ENCODE results near the gene TBC1D30. TPM values are rescaled to one million over a fixed set of nuclear protein-coding genes. Genes with fewer than 3 reads are reported as not detected.
A peak's percentile ranks its signal among the peaks of the same experiment; 100 is the strongest.
"Not testable (repeated sequence)": the region's sequence is repeated elsewhere in the genome, so short reads cannot be mapped to it uniquely, and the experiment has no call there.

TBC1D30 gene
- total RNA-seq, 4 donors from 2014 or later: 0.49 to 3.9 (median 3.1) TPM

DNA sequence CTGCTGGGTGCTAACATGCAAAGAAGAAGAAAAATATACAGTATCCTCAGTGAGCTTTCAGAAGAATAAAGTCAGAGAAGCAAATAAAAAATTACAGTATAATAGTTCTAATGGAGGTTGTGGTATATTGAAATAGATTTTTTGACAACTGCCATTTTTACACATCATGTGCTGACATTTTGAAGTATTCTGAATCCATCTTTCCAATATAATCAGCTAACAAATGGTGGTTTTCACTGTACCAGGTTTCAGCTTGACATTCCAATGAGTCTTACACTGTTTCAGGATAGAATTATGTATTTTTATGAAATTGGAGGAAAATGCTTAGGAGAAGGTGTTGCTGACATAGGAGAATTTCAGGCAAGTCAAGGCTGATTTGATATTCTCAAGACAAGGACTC lies 26.3 kb upstream of the TBC1D30 start:
- H3K4me3 ChIP-seq: no peak overlapping the region
- no peaks in the 10 kb centered on the region for H3K9me3 ChIP-seq
- TF ChIP-seq, protein P1, sequence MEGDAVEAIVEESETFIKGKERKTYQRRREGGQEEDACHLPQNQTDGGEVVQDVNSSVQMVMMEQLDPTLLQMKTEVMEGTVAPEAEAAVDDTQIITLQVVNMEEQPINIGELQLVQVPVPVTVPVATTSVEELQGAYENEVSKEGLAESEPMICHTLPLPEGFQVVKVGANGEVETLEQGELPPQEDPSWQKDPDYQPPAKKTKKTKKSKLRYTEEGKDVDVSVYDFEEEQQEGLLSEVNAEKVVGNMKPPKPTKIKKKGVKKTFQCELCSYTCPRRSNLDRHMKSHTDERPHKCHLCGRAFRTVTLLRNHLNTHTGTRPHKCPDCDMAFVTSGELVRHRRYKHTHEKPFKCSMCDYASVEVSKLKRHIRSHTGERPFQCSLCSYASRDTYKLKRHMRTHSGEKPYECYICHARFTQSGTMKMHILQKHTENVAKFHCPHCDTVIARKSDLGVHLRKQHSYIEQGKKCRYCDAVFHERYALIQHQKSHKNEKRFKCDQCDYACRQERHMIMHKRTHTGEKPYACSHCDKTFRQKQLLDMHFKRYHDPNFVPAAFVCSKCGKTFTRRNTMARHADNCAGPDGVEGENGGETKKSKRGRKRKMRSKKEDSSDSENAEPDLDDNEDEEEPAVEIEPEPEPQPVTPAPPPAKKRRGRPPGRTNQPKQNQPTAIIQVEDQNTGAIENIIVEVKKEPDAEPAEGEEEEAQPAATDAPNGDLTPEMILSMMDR (IDR thresholded peaks at IDR 0.05): no peak
- TF ChIP-seq EP300 (IDR thresholded peaks at IDR 0.05): no peak
- no peak for TF ChIP-seq POLR2A (IDR thresholded peaks at IDR 0.05)
- no peak for TF ChIP-seq POLR2AphosphoS5 (IDR thresholded peaks at IDR 0.05)
- H3K27ac ChIP-seq: no peak overlapping the region
- peaks cover 9% of the 10 kb centered on the region for H3K4me1 ChIP-seq
- no peaks in the 10 kb centered on the region for H3K36me3 ChIP-seq
- DNase-seq (ENCODE audit: low spot score in 2 of 2): no peak
- no peaks in the 10 kb centered on the region for H3K27me3 ChIP-seq

DNA sequence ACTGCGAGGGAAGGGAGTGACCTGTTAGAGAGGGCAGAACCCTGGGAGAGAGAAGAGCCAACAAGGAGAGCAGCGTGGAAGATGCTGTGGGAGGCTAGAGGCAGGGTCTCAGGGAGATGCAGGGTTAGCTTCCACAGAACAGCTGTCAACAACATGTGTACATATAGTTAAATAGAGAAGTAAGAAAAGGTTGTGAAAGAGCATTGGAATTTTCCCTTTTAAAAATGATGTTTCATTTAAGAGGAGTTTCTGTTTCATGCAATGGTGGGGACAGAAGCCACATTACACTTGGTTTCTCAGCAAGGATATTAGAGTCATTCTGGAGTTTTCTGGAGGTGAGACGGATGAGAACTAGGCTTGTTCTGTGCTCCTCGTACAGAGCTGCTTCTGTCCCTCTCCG lies 23.8 kb upstream of the TBC1D30 start:
- Histone ChIP-seq H3K9me3 (no peaks in the 10 kb centered on the region), H3K27ac (no peak overlapping the region), H3K4me3 (no peak overlapping the region), H3K27me3 (peaks cover 3% of the 10 kb centered on the region), H3K4me1 (peaks cover 9% of the 10 kb centered on the region), H3K36me3 (no peaks in the 10 kb centered on the region)
- 80% methylated on average over 5 of the region's 5 CpGs for WGBS
- no peak for TF ChIP-seq EP300 (IDR thresholded peaks at IDR 0.05)
- TF ChIP-seq, protein P1 (IDR thresholded peaks at IDR 0.05): no peak
- no peak for TF ChIP-seq POLR2AphosphoS5 (IDR thresholded peaks at IDR 0.05)
- no peak for TF ChIP-seq POLR2A (IDR thresholded peaks at IDR 0.05)
- DNase-seq (ENCODE audit: low spot score in 2 of 2): no peak

DNA sequence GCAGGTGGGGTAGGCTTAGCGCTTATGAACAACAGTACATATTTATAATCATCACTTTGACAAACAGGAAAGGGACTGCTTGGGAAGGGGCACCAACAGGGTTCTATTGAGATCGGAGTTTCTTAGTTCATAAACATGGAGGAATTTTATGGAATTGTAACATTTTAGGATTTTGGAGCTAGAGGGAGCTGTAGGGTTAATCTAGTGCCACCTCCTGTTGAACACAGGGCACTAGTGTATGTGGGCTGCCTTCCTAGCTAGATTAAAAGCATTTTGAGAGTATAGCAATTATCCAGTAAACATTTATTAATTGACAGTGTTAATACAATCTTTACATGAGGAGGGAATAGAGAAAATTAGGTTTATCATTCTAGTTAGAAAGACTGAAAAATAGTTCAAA lies 23.1 kb upstream of the TBC1D30 start:
- H3K4me1 ChIP-seq: peaks cover 3% of the 10 kb centered on the region
- H3K4me3 ChIP-seq: no peak overlapping the region
- H3K27ac ChIP-seq: no peak overlapping the region
- no peak for DNase-seq (ENCODE audit: low spot score in 2 of 2)
- 53% methylated on average over 2 of the region's 2 CpGs for WGBS
- H3K36me3 ChIP-seq: no peaks in the 10 kb centered on the region
- peaks cover 3% of the 10 kb centered on the region for H3K27me3 ChIP-seq
- no peaks in the 10 kb centered on the region for H3K9me3 ChIP-seq
- TF ChIP-seq POLR2AphosphoS5 (IDR thresholded peaks at IDR 0.05): no peak

DNA sequence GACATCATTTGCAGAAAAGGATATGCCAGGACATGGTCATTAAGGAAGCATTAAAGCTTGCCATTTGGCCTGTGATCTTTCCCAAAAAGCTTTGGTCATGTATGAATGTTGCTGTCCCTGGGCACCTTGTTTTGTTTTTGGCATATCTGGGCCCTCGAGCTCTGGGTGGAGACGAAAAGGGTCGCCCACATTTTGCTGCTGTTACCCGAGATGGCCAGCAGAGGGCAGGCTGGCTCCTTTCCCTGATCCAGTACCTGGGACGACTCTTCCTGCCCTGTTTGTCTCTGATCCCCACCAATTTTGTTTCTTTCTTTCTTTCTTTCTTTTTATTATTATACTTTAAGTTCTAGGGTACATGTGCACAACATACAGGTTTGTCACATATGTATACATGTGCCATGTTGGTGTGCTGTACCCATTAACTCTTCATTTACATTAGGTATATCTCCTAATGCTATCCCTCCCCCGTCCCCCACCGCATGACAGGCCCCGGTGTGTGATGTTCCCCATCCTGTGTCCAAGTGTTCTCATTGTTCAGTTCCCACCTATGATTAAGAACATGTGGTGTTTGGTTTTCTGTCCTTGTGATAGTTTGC lies 22.2 kb upstream of the TBC1D30 start:
- WGBS: 30% methylated on average over 8 of the region's 8 CpGs
- DNase-seq (ENCODE audit: low spot score in 2 of 2); H3K36me3 ChIP-seq; H3K9me3 ChIP-seq; H3K4me3 ChIP-seq; H3K27ac ChIP-seq; H3K27me3 ChIP-seq; H3K4me1 ChIP-seq: not testable (repeated sequence)
- TF ChIP-seq, protein P1 (IDR thresholded peaks at IDR 0.05): peak; percentile 59 to 88

DNA sequence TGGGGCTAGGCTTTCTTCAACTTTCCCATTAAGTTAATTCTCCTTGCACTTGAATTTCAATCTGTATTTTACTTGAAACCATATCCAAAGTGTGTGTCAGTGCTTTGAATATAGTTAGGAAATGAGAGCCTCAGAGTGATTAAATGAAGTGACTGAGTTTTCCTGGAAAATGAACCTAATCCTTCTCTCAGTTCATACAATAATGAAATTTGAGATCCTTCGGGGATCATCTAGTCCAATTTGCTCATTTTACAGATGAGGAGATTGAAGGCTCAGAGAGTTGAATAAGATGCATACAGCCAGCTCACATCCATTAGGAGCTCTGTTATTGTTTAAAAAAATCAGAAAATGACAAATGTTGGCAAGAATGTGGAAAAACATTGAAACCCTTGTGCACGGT lies 18.3 kb upstream of the TBC1D30 start:
- no peak for DNase-seq (ENCODE audit: low spot score in 2 of 2)

More for the DNA sequence above, 18.3 kb upstream of the TBC1D30 start:
- no peak overlapping the region for H3K4me3 ChIP-seq
- no peak overlapping the region for H3K27ac ChIP-seq
- H3K9me3 ChIP-seq: no peaks in the 10 kb centered on the region
- H3K4me1 ChIP-seq: peaks cover 3% of the 10 kb centered on the region
- TF ChIP-seq, protein P1 (IDR thresholded peaks at IDR 0.05): no peak
- TF ChIP-seq POLR2A (IDR thresholded peaks at IDR 0.05): no peak
- no peak for TF ChIP-seq POLR2AphosphoS5 (IDR thresholded peaks at IDR 0.05)
- TF ChIP-seq EP300 (IDR thresholded peaks at IDR 0.05): no peak
- no peaks in the 10 kb centered on the region for H3K36me3 ChIP-seq
- H3K27me3 ChIP-seq: peaks cover 10% of the 10 kb centered on the region
- WGBS: 79% methylated on average over 2 of the region's 2 CpGs

Data from suprapubic skin (tissue), 4 donors.